PC-3 (cell line): ENCODE measurements around the gene HMGCLL1. TPM values are rescaled to one million over a fixed set of nuclear protein-coding genes. Genes with fewer than 3 reads are reported as not detected.

Experiments used
- ATAC-seq: fragments of 200-7000 bp; cut with Tn5 transposase; 2 replicates; pipeline ENCODE4 v1.9.1; 2020; ENCODE audit warnings: mild to moderate bottlenecking, moderate library complexity
- BruUV-seq: library from RNA; stranded (reverse); fragments of 400-500 nt; replicated peaks from 2 replicates; lab custom pipeline; 2021; lab: Mats Ljungman, UMichigan
- CTCF ChIA-PET: fragments of 300-600 bp; sonication (Branson Sonifier 250); formaldehyde crosslinking; loops from one replicate; lab custom pipeline; 2022; ENCODE audit warnings: antibody characterized with exemption; lab: Charles Lee
- POLR2A ChIA-PET: fragments of 300-600 bp; sonication (Branson Sonifier 250); formaldehyde crosslinking; loops from one replicate; lab custom pipeline; 2022; ENCODE audit warnings: antibody characterized with exemption; ENCODE audit not compliant: unreplicated experiment; lab: Charles Lee
- DNase-seq: peaks from one replicate; pipeline ENCODE4 v3.0.0-alpha.2; 2015
- H2AFZ ChIP-seq: fragments of 300-600 bp; sonication (generic); 2 replicates; pipeline ENCODE4 v1.6.0; 2016; ENCODE audit warnings: antibody characterized with exemption, low read length
- H3F3A ChIP-seq: fragments of 300-600 bp; sonication (generic); one replicate; pipeline ENCODE4 v1.6.0; 2017; ENCODE audit warnings: antibody characterized with exemption, low read length, control low read depth, mild to moderate bottlenecking; ENCODE audit not compliant: unreplicated experiment
- H3K27ac ChIP-seq: fragments of 300-600 bp; sonication (generic); 2 replicates; pipeline ENCODE4 v1.5.1; 2016; ENCODE audit warnings: mild to moderate bottlenecking, low read length
- H3K27me3 ChIP-seq: fragments of 300-600 bp; sonication (generic); 2 replicates; pipeline ENCODE4 v1.6.1; 2016; ENCODE audit warnings: low read length, mixed read lengths
- H3K36me3 ChIP-seq: fragments of 300-600 bp; sonication (generic); 2 replicates; pipeline ENCODE4 v1.6.1; 2016; ENCODE audit warnings: low read depth, mixed run types, low read length, mixed read lengths
- H3K4me1 ChIP-seq: fragments of 300-600 bp; sonication (generic); 2 replicates; pipeline ENCODE4 v1.5.1; 2016; ENCODE audit warnings: low read length; ENCODE audit not compliant: insufficient read depth
- H3K4me2 ChIP-seq: fragments of 300-600 bp; sonication (generic); 2 replicates; pipeline ENCODE4 v1.6.0; 2016; ENCODE audit warnings: low read length
- H3K4me3 ChIP-seq: fragments of 300-600 bp; sonication (generic); 2 replicates; pipeline ENCODE4 v1.5.1; 2016; ENCODE audit warnings: mild to moderate bottlenecking, low read length, mixed read lengths
- H3K79me2 ChIP-seq: fragments of 300-600 bp; sonication (generic); 2 replicates; pipeline ENCODE4 v1.6.1; 2017; ENCODE audit warnings: low read length, mixed read lengths
- H3K9ac ChIP-seq: fragments of 300-600 bp; sonication (generic); 2 replicates; pipeline ENCODE4 v1.6.0; 2016; ENCODE audit warnings: mild to moderate bottlenecking, low read length
- H3K9me2 ChIP-seq: fragments of 300-600 bp; sonication (generic); replicated peaks from 2 replicates; pipeline ENCODE4 v1.6.1; 2016; ENCODE audit warnings: mixed run types, low read length, mixed read lengths
- H3K9me3 ChIP-seq: fragments of 300-600 bp; sonication (generic); 2 replicates; pipeline ENCODE4 v1.6.1; 2016; ENCODE audit warnings: low read length, mixed read lengths
- H4K20me1 ChIP-seq: fragments of 300-600 bp; sonication (generic); 2 replicates; pipeline ENCODE4 v1.6.1; 2016; ENCODE audit warnings: low read length, mixed read lengths
- CTCF ChIP-seq: fragments of 300-600 bp; sonication (generic); conservative IDR thresholded peaks from 2 replicates; pipeline ENCODE4 v1.5.1; 2017; ENCODE audit warnings: antibody characterized with exemption, low read depth, mild to moderate bottlenecking, low read length
- EZH2 ChIP-seq: fragments of 300-600 bp; sonication (generic); IDR thresholded peaks from one replicate; pipeline ENCODE4 v1.6.1; 2017; ENCODE audit warnings: antibody characterized with exemption, mild to moderate bottlenecking, low read length; ENCODE audit not compliant: unreplicated experiment
- EZH2phosphoT487 ChIP-seq: fragments of 300-600 bp; sonication (generic); IDR thresholded peaks from 2 replicates; pipeline ENCODE4 v1.6.1; 2018; ENCODE audit warnings: mild to moderate bottlenecking, antibody characterized with exemption, low read length, borderline replicate concordance
- intact Hi-C: fragments of 100-400 bp; cut with micrococcal nuclease; formaldehyde crosslinking; loops from 2 replicates; pipeline ENCODE4 v1.9.0; 2023
- total RNA-seq: library from RNA; depleted of rRNA; stranded (reverse); fragments of >200 nt; gene quantifications from 2 replicates; pipeline ENCODE4 v1.2.3, GENCODE V29; 2014

The HMGCLL1 gene
- total RNA-seq, 1 experiment from 2014 or later: not detected

GRCh38 chr6:55536391-55536956, 42.5 kb downstream of the HMGCLL1 start:
- CTCF ChIA-PET: no interaction called here
- H3K9ac ChIP-seq: no peak overlapping the region
- no TSS peak for BruUV-seq

GRCh38 chr6:55531496-55531895, 47.5 kb downstream of the HMGCLL1 start:
- Histone ChIP-seq H3K4me2 (no peak overlapping the region), H3K9me2 (no peaks in the 10 kb centered on the region), H3K9me3 (no peaks in the 10 kb centered on the region), H3K27ac (no peak overlapping the region), H4K20me1 (no peaks in the 10 kb centered on the region), H3K79me2 (no peaks in the 10 kb centered on the region), H3F3A (no peaks in the 10 kb centered on the region), H3K27me3 (no peaks in the 10 kb centered on the region), H3K9ac (no peak overlapping the region), H3K36me3 (no peaks in the 10 kb centered on the region), H3K4me1 (no peaks in the 10 kb centered on the region), H3K4me3 (no peak overlapping the region), H2AFZ (no peak overlapping the region)
- intact Hi-C loops: no loop called here
- DNase-seq (no peak), ATAC-seq (no peak)
- no TSS peak for BruUV-seq
- TF ChIP-seq CTCF (no peak), EZH2 (no peak), EZH2phosphoT487 (no peak)
- ChIA-PET POLR2A (no interaction called here), CTCF (no interaction called here)

More at GRCh38 chr6:55536391-55536956, 42.5 kb downstream of the HMGCLL1 start:
- ATAC-seq (no peak), DNase-seq (no peak)
- no peaks in the 10 kb centered on the region for H3K79me2 ChIP-seq
- no peak overlapping the region for H3K27ac ChIP-seq
- H4K20me1 ChIP-seq: no peaks in the 10 kb centered on the region
- no peak overlapping the region for H2AFZ ChIP-seq
- TF ChIP-seq CTCF (no peak), EZH2phosphoT487 (no peak), EZH2 (no peak)
- no peaks in the 10 kb centered on the region for H3K27me3 ChIP-seq
- intact Hi-C loops: no loop called here
- H3K4me2 ChIP-seq: no peak overlapping the region
- H3K4me3 ChIP-seq: no peak overlapping the region
- H3K36me3 ChIP-seq: no peaks in the 10 kb centered on the region
- POLR2A ChIA-PET: no interaction called here
- no peaks in the 10 kb centered on the region for H3K4me1 ChIP-seq
- no peaks in the 10 kb centered on the region for H3K9me3 ChIP-seq
- no peaks in the 10 kb centered on the region for H3K9me2 ChIP-seq
- H3F3A ChIP-seq: no peaks in the 10 kb centered on the region

- intact Hi-C loops: no loop called here
- no peak overlapping the region for H2AFZ ChIP-seq
- H3K79me2 ChIP-seq: no peaks in the 10 kb centered on the region
- no peaks in the 10 kb centered on the region for H3K27me3 ChIP-seq
- no TSS peak for BruUV-seq
- H3K36me3 ChIP-seq: no peaks in the 10 kb centered on the region
- H3K4me1 ChIP-seq: no peaks in the 10 kb centered on the region
- no peaks in the 10 kb centered on the region for H3F3A ChIP-seq
- no peak for TF ChIP-seq EZH2phosphoT487
- no peak for TF ChIP-seq EZH2
- TF ChIP-seq CTCF: no peak
- no peak overlapping the region for H3K27ac ChIP-seq
- POLR2A ChIA-PET: no interaction called here
- H3K9me3 ChIP-seq: no peaks in the 10 kb centered on the region
- no peaks in the 10 kb centered on the region for H3K9me2 ChIP-seq
- no peak overlapping the region for H3K4me2 ChIP-seq
- DNase-seq: no peak
- no peak overlapping the region for H3K4me3 ChIP-seq
- no peaks in the 10 kb centered on the region for H4K20me1 ChIP-seq
- no peak overlapping the region for H3K9ac ChIP-seq
- CTCF ChIA-PET: no interaction called here
- ATAC-seq: no peak
Observed at GRCh38 chr6:55530931-55531330, 48.1 kb downstream of the HMGCLL1 start.
